Neuronal stem cell (in vitro differentiated cells): Measurements from ENCODE around the gene KRT79. TPM values are rescaled to one million over a fixed set of nuclear protein-coding genes. Genes with fewer than 3 reads are reported as not detected.

Experiments used
- DNase-seq: peaks from one replicate; pipeline ENCODE4 v3.0.0-alpha.2; 2013; ENCODE audit warnings: low spot score
- H2AFZ ChIP-seq: one replicate; pipeline ENCODE4 v1.6.1; 2013; ENCODE audit warnings: mild to moderate bottlenecking, low read length, inconsistent platforms
- H2AK5ac ChIP-seq: 2 replicates; pipeline ENCODE4 v1.6.1; 2013; ENCODE audit warnings: low read depth, mild to moderate bottlenecking, inconsistent platforms, low read length, moderate library complexity, mixed read lengths
- H2BK120ac ChIP-seq: 2 replicates; pipeline ENCODE4 v1.6.1; 2013; ENCODE audit warnings: low read depth, mild to moderate bottlenecking, inconsistent platforms, low read length, moderate library complexity, mixed read lengths
- H2BK12ac ChIP-seq: one replicate; pipeline ENCODE4 v1.6.1; 2013; ENCODE audit warnings: low read length, inconsistent platforms
- H2BK15ac ChIP-seq: 2 replicates; pipeline ENCODE4 v1.6.1; 2013; ENCODE audit warnings: mild to moderate bottlenecking, low read length, inconsistent platforms, mixed read lengths
- H2BK5ac ChIP-seq: one replicate; pipeline ENCODE4 v1.6.1; 2013; ENCODE audit warnings: inconsistent platforms, mild to moderate bottlenecking, low read length, moderate library complexity
- H3K14ac ChIP-seq: one replicate; pipeline ENCODE4 v1.6.1; 2013; ENCODE audit warnings: low read length, inconsistent platforms
- H3K18ac ChIP-seq: 2 replicates; pipeline ENCODE4 v1.6.1; 2013; ENCODE audit warnings: low read length, inconsistent platforms
- H3K23ac ChIP-seq: 2 replicates; pipeline ENCODE4 v1.6.1; 2013; ENCODE audit warnings: low read depth, mild to moderate bottlenecking, mixed read lengths, low read length, inconsistent platforms; ENCODE audit not compliant: poor library complexity
- H3K27ac ChIP-seq: replicated peaks from 3 replicates; pipeline ENCODE4 v1.5.1; 2013; ENCODE audit warnings: low read length, inconsistent platforms
- H3K27me3 ChIP-seq, 3 experiments: 2 replicates each; pipeline ENCODE4 v1.6.1; 2013; ENCODE audit warnings: low read length in 3 of 3, mild to moderate bottlenecking in 2 of 3, inconsistent platforms in 1 of 3, low read depth in 1 of 3, mixed read lengths in 1 of 3, moderate library complexity in 1 of 3; ENCODE audit not compliant: control insufficient read depth in 3 of 3, insufficient read depth in 3 of 3
- H3K36me3 ChIP-seq, 2 donors: replicated peaks in 1 of 2; 2 replicates each; pipeline ENCODE4 v1.6.1; 2013; ENCODE audit warnings: low read length in 2 of 2; ENCODE audit not compliant: control insufficient read depth in 2 of 2, insufficient read depth in 2 of 2
- H3K4ac ChIP-seq: 2 replicates; pipeline ENCODE4 v1.6.1; 2013; ENCODE audit warnings: inconsistent platforms, mild to moderate bottlenecking, low read length, moderate library complexity
- H3K4me1 ChIP-seq, 2 donors: 1 replicate in 1 of 2; 2 replicates in 1 of 2; pipeline ENCODE4 v1.6.1; 2013; ENCODE audit warnings: low read length in 2 of 2, low read depth in 1 of 2; ENCODE audit not compliant: control insufficient read depth in 2 of 2, insufficient read depth in 1 of 2
- H3K4me2 ChIP-seq: one replicate; pipeline ENCODE4 v1.6.1; 2013; ENCODE audit warnings: mild to moderate bottlenecking, low read length, inconsistent platforms; ENCODE audit not compliant: insufficient read depth, poor library complexity, severe bottlenecking
- H3K4me3 ChIP-seq, 2 donors: 2 replicates each; pipeline ENCODE4 v1.5.1; 2013; ENCODE audit warnings: low read length in 2 of 2, mild to moderate bottlenecking in 2 of 2, inconsistent platforms in 1 of 2, moderate library complexity in 1 of 2
- H3K79me1 ChIP-seq: one replicate; pipeline ENCODE4 v1.6.1; 2013; ENCODE audit warnings: low read depth, mild to moderate bottlenecking, inconsistent platforms, low read length, moderate library complexity
- H3K9ac ChIP-seq: one replicate; pipeline ENCODE4 v1.6.1; 2013; ENCODE audit warnings: mild to moderate bottlenecking, low read depth, low read length, inconsistent platforms; ENCODE audit not compliant: poor library complexity
- H3K9me3 ChIP-seq, 2 donors: replicated peaks in 1 of 2; 2 replicates each; pipeline versions ENCODE3 to v1.6.1; 2013; ENCODE audit warnings: low read length in 2 of 2, mild to moderate bottlenecking in 2 of 2, inconsistent platforms in 1 of 2, low read depth in 1 of 2, mixed read lengths in 1 of 2, moderate library complexity in 1 of 2; ENCODE audit not compliant: control insufficient read depth in 2 of 2, insufficient read depth in 1 of 2
- H4K8ac ChIP-seq: one replicate; pipeline ENCODE4 v1.6.1; 2013; ENCODE audit warnings: low read depth, mild to moderate bottlenecking, inconsistent platforms, low read length, moderate library complexity
- H4K91ac ChIP-seq: one replicate; pipeline ENCODE4 v1.6.1; 2013; ENCODE audit warnings: low read length, low read depth, mild to moderate bottlenecking, inconsistent platforms; ENCODE audit not compliant: poor library complexity
- WGBS, 2 donors: extraction: QIAGEN DNeasy Blood & Tissue Kit; methylation state at CpG; one replicate each; pipeline ENCODE4 v1.1.7; 2013; ENCODE audit warnings: missing lambda C conversion rate in 2 of 2, mixed read lengths in 1 of 2; ENCODE audit not compliant: insufficient read length in 2 of 2, insufficient replicate concordance in 1 of 2; ENCODE audit errors: extremely low coverage in 2 of 2; 5-methylcytosine and 5-hydroxymethylcytosine counted together
- small RNA-seq: library from polyadenylated mRNA; stranded (forward); fragments of <200 nt; extraction: miRNeasy Mini kit (QIAGEN cat#:217004); gene quantifications from one replicate; pipeline ENCODE3, GENCODE V24; 2013; ENCODE audit not compliant: insufficient read depth

The KRT79 gene

DNA sequence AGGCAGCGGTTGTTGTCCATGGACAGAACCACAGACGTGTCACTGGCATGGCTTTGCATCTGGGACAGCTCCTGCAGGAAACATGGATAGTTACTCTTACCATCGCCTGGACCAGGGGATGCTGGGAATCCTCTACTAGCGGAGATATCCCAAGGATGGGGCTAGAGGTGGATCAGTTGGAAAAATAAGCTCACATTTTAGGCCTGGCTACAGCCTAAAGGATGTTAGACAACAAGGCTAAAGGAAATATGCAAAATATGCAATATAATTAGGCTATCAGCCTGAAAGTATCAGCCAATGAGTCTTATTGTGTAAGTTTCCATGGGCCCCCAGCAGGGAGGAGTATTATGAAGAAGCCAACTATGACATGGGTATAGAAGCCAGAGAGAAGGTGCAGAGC, 61.9 kb downstream of the KRT79 start:
- Histone ChIP-seq H3K9ac (no peak overlapping the region), H2BK5ac (no peak overlapping the region), H3K4me1 (peaks cover 0 to 3% of the 10 kb centered on the region in 2 donors), H3K36me3 (no peaks in the 10 kb centered on the region), H3K27me3 (peaks cover 0 to 7% (median 0%) of the 10 kb centered on the region in 3 experiments), H3K23ac (no peak overlapping the region), H2BK15ac (no peak overlapping the region), H4K91ac (no peak overlapping the region), H2BK12ac (no peak overlapping the region), H2AK5ac (no peak overlapping the region), H3K4me3 (peak overlapping the region in 1 of 2 donors; percentile 6), H2AFZ (no peak overlapping the region), H3K27ac (no peak overlapping the region), H3K14ac (no peak overlapping the region), H2BK120ac (no peak overlapping the region), H3K79me1 (no peaks in the 10 kb centered on the region), H3K9me3 (peaks cover 0 to 2% of the 10 kb centered on the region in 2 donors), H4K8ac (no peak overlapping the region), H3K18ac (peak overlapping the region; percentile 35), H3K4me2 (no peak overlapping the region), H3K4ac (no peak overlapping the region)
- WGBS, 2 donors = no CpG with 5 or more reads among the region's 4 CpGs
- no peak for DNase-seq

DNA sequence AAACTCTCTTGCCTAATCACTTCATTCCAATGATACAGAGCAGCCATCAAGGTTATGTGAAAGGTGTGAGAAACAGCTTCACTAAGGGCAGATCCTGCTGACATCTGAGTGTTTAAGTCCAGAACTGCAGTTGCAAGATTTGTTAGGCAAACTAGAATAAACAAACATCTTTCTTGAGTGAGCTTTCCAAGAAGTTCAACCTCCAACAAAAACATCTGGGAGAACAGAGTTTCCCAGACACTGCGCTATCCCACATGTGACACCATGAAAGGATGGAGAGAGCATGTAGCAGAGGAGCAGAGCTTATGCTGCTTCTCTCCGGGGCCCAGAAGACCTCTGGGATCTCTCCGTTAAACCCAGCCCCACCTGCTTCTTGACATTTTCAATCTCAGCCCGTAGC, 62.6 kb downstream of the KRT79 start:
- H3K23ac ChIP-seq = no peak overlapping the region
- H3K18ac ChIP-seq = no peak overlapping the region
- no peak overlapping the region for H4K8ac ChIP-seq
- peaks cover 0 to 2% of the 10 kb centered on the region in 2 donors for H3K9me3 ChIP-seq
- H2AK5ac ChIP-seq = no peak overlapping the region
- no CpG with 5 or more reads among the region's 4 CpGs for WGBS, 2 donors
- H3K36me3 ChIP-seq = no peaks in the 10 kb centered on the region
- no peak overlapping the region for H3K14ac ChIP-seq
- no peak overlapping the region for H3K27ac ChIP-seq
- DNase-seq = no peak
- no peak overlapping the region for H3K9ac ChIP-seq
- H3K4me3 ChIP-seq = no peak overlapping the region
- no peak overlapping the region for H4K91ac ChIP-seq
- peaks cover 0 to 3% of the 10 kb centered on the region in 2 donors for H3K4me1 ChIP-seq
- no peak overlapping the region for H3K4me2 ChIP-seq
- H2BK5ac ChIP-seq = no peak overlapping the region
- no peak overlapping the region for H2BK12ac ChIP-seq
- no peaks in the 10 kb centered on the region for H3K79me1 ChIP-seq
- H3K27me3 ChIP-seq = peaks cover 0 to 7% (median 0%) of the 10 kb centered on the region in 3 experiments
- no peak overlapping the region for H3K4ac ChIP-seq
- H2BK15ac ChIP-seq = no peak overlapping the region
- no peak overlapping the region for H2AFZ ChIP-seq
- H2BK120ac ChIP-seq = no peak overlapping the region

Small RNAs within 50 kb of the gene (small RNA-seq; reads per million reads assigned to genes)
- gene AC107016.2 = not detected
